22Rv1 (cell line): ENCODE data around the gene SETD2.

ENCODE experiments used
- ZFX ChIP-seq: fragments of 450-650 bp; IDR thresholded peaks from 2 replicates; pipeline ENCODE4 v1.6.1; 2017; ENCODE audit warnings: antibody characterized with exemption, borderline replicate concordance
- TF ChIP-seq, protein P1 (sequence below): fragments of 450-650 bp; IDR thresholded peaks from 2 replicates; pipeline ENCODE4 v1.5.1; 2017; ENCODE audit warnings: mild to moderate bottlenecking

DNA sequence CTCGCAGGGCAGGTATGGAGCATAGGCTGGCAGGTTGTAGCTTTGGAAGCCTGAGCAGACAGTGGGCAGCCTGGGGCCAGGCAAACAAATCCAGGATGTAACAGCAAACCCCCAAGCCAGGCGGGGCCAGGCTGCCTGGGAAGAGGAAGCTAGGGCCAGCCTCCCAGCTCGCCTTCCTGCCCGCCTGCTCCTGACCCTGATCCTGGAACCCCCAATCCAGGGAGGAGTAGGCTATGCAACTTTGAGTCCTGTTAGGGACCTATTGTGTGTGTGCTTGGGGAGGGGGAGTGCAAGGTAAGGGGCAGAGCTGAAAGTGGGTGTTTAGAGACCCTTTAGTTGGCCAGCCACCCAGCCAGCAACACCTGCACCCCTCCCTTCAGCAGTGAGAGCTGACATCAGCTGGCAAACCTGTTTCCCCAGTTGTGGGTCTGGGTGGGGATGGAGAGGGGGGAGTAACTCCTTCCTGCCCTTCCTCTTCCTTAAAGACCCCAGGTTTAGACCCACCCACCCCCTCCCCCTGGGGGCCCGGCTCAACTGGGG, 181.9 kb downstream of the SETD2 start:
- TF ChIP-seq, protein P1, sequence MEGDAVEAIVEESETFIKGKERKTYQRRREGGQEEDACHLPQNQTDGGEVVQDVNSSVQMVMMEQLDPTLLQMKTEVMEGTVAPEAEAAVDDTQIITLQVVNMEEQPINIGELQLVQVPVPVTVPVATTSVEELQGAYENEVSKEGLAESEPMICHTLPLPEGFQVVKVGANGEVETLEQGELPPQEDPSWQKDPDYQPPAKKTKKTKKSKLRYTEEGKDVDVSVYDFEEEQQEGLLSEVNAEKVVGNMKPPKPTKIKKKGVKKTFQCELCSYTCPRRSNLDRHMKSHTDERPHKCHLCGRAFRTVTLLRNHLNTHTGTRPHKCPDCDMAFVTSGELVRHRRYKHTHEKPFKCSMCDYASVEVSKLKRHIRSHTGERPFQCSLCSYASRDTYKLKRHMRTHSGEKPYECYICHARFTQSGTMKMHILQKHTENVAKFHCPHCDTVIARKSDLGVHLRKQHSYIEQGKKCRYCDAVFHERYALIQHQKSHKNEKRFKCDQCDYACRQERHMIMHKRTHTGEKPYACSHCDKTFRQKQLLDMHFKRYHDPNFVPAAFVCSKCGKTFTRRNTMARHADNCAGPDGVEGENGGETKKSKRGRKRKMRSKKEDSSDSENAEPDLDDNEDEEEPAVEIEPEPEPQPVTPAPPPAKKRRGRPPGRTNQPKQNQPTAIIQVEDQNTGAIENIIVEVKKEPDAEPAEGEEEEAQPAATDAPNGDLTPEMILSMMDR = no peak
- no peak for TF ChIP-seq ZFX
